ENCODE results near the gene RANBP17. TPM values are rescaled to one million over a fixed set of nuclear protein-coding genes. Genes with fewer than 3 reads are reported as not detected.

Gene RANBP17
- polyA plus RNA-seq, 1 donor from 2014 or later, result 25.5 TPM

DNA sequence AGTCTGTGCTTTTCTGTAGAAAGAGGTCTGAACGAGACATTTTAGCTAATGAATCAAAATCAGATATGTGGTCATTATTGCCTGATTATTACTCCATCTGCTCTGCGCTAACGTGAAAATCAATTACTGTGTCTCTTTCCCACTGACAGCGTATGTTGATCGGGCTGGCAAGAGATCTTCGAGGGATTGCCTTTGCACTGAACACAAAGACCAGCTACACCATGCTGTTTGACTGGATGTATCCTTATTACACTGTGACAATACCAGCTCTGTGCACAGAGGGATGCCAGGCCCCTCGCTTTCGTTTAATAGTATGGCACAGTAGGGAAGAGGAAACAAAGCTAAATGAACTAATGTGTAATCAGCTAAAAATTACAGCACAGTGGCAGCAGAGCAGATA, 343.6 kb downstream of the RANBP17 start:
- Histone ChIP-seq H3K79me2 (replicated peaks; ENCODE audit: insufficient read depth, low read length) (no peaks in the 10 kb centered on the region), H2AFZ (ENCODE audit: low read depth, low read length) (no peak overlapping the region), H3F3A (ENCODE audit: insufficient read depth, low read length, poor library complexity, severe bottlenecking) (no peaks in the 10 kb centered on the region), H3K9me2 (ENCODE audit: insufficient read depth, low read length) (no peaks in the 10 kb centered on the region), H3K36me3 (ENCODE audit: insufficient read depth, low read length) (no peaks in the 10 kb centered on the region), H3K4me2 (ENCODE audit: low read length) (no peak overlapping the region), H3K4me3 (ENCODE audit: low read length) (no peak overlapping the region), H3K27me3 (ENCODE audit: insufficient read depth, low read depth, low read length) (peaks cover 31% of the 10 kb centered on the region), H3K27ac (ENCODE audit: low read length) (no peak overlapping the region), H3K9ac (ENCODE audit: low read length) (no peak overlapping the region), H3K9me3 (ENCODE audit: low read length) (no peaks in the 10 kb centered on the region), H4K20me1 (ENCODE audit: insufficient read depth) (no peaks in the 10 kb centered on the region)
- TF ChIP-seq EP300 (conservative IDR thresholded peaks at IDR 0.05; ENCODE audit: poor library complexity, severe bottlenecking), result peak; percentile 27
- TF ChIP-seq RAD21 (conservative IDR thresholded peaks at IDR 0.05), result no peak
- TF ChIP-seq POLR2AphosphoS5 (IDR thresholded peaks at IDR 0.05), result peak; percentile 50

DNA sequence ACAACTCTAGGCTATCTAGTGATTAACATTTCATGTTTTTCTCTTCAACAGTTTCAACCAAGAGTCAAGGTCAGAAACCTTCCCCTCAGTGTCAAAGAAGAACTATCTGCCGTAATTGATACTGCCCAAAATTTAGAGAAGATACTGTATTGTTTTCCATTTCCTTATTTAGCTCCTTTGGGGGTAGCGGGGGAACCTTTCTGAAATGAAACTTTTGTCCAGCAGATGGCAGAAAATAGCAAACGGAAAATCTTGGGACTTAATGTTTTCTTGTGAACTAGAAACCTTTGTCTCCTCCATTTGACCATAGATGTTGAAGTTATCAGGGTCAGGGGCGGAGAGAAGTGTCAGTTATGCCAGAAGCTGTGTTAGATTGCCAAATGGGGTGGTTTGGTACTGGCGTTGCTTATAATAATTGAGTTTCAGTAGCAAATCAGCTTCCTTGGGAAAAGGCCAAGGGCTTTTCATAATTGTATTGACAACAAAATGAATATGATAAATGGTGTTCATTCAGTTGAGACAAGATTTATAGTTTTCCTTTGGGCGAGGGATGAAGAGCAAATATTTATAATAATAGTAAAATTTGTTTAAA, 345.5 kb downstream of the RANBP17 start:
- no peak overlapping the region for H3K27ac ChIP-seq (ENCODE audit: low read length)
- H4K20me1 ChIP-seq (ENCODE audit: insufficient read depth), result no peaks in the 10 kb centered on the region
- H3K9ac ChIP-seq (ENCODE audit: low read length), result no peak overlapping the region
- TF ChIP-seq POLR2AphosphoS5 (IDR thresholded peaks at IDR 0.05) (no peak), SMC3 (conservative IDR thresholded peaks at IDR 0.05; ENCODE audit: poor library complexity) (peak; percentile 26)
- TF ChIP-seq, protein P1, sequence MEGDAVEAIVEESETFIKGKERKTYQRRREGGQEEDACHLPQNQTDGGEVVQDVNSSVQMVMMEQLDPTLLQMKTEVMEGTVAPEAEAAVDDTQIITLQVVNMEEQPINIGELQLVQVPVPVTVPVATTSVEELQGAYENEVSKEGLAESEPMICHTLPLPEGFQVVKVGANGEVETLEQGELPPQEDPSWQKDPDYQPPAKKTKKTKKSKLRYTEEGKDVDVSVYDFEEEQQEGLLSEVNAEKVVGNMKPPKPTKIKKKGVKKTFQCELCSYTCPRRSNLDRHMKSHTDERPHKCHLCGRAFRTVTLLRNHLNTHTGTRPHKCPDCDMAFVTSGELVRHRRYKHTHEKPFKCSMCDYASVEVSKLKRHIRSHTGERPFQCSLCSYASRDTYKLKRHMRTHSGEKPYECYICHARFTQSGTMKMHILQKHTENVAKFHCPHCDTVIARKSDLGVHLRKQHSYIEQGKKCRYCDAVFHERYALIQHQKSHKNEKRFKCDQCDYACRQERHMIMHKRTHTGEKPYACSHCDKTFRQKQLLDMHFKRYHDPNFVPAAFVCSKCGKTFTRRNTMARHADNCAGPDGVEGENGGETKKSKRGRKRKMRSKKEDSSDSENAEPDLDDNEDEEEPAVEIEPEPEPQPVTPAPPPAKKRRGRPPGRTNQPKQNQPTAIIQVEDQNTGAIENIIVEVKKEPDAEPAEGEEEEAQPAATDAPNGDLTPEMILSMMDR (IDR thresholded peaks at IDR 0.05; ENCODE audit: poor library complexity, severe bottlenecking), result peak; percentile 41
- TF ChIP-seq, protein P2, sequence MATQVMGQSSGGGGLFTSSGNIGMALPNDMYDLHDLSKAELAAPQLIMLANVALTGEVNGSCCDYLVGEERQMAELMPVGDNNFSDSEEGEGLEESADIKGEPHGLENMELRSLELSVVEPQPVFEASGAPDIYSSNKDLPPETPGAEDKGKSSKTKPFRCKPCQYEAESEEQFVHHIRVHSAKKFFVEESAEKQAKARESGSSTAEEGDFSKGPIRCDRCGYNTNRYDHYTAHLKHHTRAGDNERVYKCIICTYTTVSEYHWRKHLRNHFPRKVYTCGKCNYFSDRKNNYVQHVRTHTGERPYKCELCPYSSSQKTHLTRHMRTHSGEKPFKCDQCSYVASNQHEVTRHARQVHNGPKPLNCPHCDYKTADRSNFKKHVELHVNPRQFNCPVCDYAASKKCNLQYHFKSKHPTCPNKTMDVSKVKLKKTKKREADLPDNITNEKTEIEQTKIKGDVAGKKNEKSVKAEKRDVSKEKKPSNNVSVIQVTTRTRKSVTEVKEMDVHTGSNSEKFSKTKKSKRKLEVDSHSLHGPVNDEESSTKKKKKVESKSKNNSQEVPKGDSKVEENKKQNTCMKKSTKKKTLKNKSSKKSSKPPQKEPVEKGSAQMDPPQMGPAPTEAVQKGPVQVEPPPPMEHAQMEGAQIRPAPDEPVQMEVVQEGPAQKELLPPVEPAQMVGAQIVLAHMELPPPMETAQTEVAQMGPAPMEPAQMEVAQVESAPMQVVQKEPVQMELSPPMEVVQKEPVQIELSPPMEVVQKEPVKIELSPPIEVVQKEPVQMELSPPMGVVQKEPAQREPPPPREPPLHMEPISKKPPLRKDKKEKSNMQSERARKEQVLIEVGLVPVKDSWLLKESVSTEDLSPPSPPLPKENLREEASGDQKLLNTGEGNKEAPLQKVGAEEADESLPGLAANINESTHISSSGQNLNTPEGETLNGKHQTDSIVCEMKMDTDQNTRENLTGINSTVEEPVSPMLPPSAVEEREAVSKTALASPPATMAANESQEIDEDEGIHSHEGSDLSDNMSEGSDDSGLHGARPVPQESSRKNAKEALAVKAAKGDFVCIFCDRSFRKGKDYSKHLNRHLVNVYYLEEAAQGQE (IDR thresholded peaks at IDR 0.05; ENCODE audit: borderline replicate concordance), result no peak
- H3K9me3 ChIP-seq (ENCODE audit: low read length), result no peaks in the 10 kb centered on the region
- H3K79me2 ChIP-seq (replicated peaks; ENCODE audit: insufficient read depth, low read length), result no peaks in the 10 kb centered on the region
- H3K4me2 ChIP-seq (ENCODE audit: low read length), result no peak overlapping the region
- H3F3A ChIP-seq (ENCODE audit: insufficient read depth, low read length, poor library complexity, severe bottlenecking), result no peaks in the 10 kb centered on the region
- no peak overlapping the region for H3K4me3 ChIP-seq (ENCODE audit: low read length)
- H2AFZ ChIP-seq (ENCODE audit: low read depth, low read length), result no peak overlapping the region
- H3K27me3 ChIP-seq (ENCODE audit: insufficient read depth, low read depth, low read length), result peaks cover 19% of the 10 kb centered on the region
- no peaks in the 10 kb centered on the region for H3K9me2 ChIP-seq (ENCODE audit: insufficient read depth, low read length)
- H3K36me3 ChIP-seq (ENCODE audit: insufficient read depth, low read length), result no peaks in the 10 kb centered on the region

DNA sequence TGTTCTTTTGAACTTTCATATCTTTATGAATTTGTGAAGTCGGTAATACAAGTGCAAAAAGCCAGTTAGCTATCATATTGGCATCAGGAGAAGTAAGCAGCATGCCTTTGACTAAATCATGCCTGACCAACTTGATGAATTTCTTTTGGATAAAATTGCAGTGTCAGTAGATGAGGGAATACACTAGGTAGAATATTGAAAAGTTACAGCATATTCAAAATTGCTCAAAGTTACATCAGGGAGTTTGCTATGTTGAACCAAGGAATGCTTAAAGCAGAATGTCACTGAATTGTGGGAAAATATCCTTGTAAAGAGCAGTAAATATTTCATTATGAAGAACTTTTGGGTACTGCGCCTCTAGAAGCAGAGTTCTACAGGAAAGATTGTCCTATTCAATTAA, 360.1 kb downstream of the RANBP17 start:
- no peak overlapping the region for H3K4me2 ChIP-seq (ENCODE audit: low read length)
- H3F3A ChIP-seq (ENCODE audit: insufficient read depth, low read length, poor library complexity, severe bottlenecking), result no peaks in the 10 kb centered on the region
- H2AFZ ChIP-seq (ENCODE audit: low read depth, low read length), result no peak overlapping the region
- TF ChIP-seq TAF1 (IDR thresholded peaks at IDR 0.05; ENCODE audit: low read depth) (no peak), EZH2 (IDR thresholded peaks at IDR 0.05; ENCODE audit: borderline replicate concordance, insufficient read depth, low read length, poor library complexity, severe bottlenecking) (no peak), RAD21 (conservative IDR thresholded peaks at IDR 0.05) (no peak), EP300 (conservative IDR thresholded peaks at IDR 0.05; ENCODE audit: poor library complexity, severe bottlenecking) (no peak), MXI1 (conservative IDR thresholded peaks at IDR 0.05; ENCODE audit: poor library complexity, severe bottlenecking) (no peak), SMC3 (conservative IDR thresholded peaks at IDR 0.05; ENCODE audit: poor library complexity) (no peak), POLR2AphosphoS5 (IDR thresholded peaks at IDR 0.05) (no peak)
- TF ChIP-seq, protein P2 (IDR thresholded peaks at IDR 0.05; ENCODE audit: borderline replicate concordance), result no peak
- TF ChIP-seq, protein P1 (IDR thresholded peaks at IDR 0.05; ENCODE audit: poor library complexity, severe bottlenecking), result no peak
- no peaks in the 10 kb centered on the region for H3K9me2 ChIP-seq (ENCODE audit: insufficient read depth, low read length)
- no peaks in the 10 kb centered on the region for H3K79me2 ChIP-seq (replicated peaks; ENCODE audit: insufficient read depth, low read length)
- H3K36me3 ChIP-seq (ENCODE audit: insufficient read depth, low read length), result no peaks in the 10 kb centered on the region
- no peaks in the 10 kb centered on the region for H4K20me1 ChIP-seq (ENCODE audit: insufficient read depth)
- no peaks in the 10 kb centered on the region for H3K27me3 ChIP-seq (ENCODE audit: insufficient read depth, low read depth, low read length)
- no peak overlapping the region for H3K9ac ChIP-seq (ENCODE audit: low read length)
- H3K4me3 ChIP-seq (ENCODE audit: low read length), result no peak overlapping the region
- no peak overlapping the region for H3K27ac ChIP-seq (ENCODE audit: low read length)
- H3K9me3 ChIP-seq (ENCODE audit: low read length), result no peaks in the 10 kb centered on the region
